NCI-H748 (cell line): Measurements from ENCODE around the gene TKTL1.

ENCODE experiments used
- DNase-seq: peaks from one replicate; lab custom pipeline; 2025; ENCODE audit not compliant: unreplicated experiment; lab: John Stamatoyannopoulos, UW

TKTL1 gene

DNA sequence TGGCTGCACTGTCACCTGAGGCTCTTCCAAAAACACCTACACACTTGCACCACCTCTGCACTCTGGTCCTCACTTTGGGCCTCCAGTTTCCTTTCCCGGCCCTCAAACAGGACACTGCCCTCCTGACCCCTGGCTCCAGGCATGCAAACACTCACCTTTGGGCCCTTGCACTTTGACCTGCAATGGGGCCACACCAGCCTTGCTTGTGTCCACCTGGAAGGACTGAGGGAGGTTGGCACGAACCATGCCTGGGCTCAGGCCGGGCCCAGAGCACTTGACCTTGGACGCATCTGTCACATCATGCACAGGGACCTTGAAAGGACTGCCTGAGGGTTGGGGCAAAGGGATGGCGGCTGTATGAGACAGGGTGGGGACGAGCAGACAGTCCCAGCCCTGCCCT, 63.2 kb downstream of the TKTL1 start:
- no peak for DNase-seq

- DNase-seq: no peak
Measured at GRCh38 chrX:154359362-154360154, 64.0 kb downstream of the TKTL1 start.

DNA sequence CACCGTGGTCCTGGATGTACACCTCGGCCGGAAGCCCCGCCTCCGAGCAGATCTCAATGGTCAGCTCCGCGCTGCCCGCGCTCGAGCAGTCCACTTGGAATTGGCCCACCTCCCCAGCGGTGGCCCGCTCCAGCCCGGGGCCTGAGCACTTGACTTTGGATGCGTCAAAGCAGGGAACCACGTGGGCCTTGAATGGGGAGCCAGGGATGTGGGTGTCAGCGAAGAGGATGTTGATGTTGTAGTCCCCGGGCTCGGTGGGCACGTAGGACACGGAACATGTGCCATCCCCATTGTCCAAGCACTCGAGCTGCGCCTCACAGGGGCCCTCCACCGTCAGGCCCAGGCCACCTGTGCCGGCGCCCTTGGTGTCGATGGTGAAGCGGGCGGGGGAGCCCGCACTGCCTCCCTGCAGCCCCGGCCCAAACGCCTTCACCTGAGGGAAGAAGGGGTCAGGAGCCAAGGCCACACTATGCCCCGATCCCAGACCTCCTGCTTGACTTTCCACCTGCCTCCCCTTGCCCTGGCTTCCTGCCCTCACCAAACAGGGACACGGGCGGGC, 64.6 kb downstream of the TKTL1 start:
- no peak for DNase-seq

GRCh38 chrX:154362085-154362742, 66.6 kb downstream of the TKTL1 start:
- DNase-seq: no peak

- DNase-seq: no peak
Measured at GRCh38 chrX:154363706-154364439, 68.3 kb downstream of the TKTL1 start.

DNA sequence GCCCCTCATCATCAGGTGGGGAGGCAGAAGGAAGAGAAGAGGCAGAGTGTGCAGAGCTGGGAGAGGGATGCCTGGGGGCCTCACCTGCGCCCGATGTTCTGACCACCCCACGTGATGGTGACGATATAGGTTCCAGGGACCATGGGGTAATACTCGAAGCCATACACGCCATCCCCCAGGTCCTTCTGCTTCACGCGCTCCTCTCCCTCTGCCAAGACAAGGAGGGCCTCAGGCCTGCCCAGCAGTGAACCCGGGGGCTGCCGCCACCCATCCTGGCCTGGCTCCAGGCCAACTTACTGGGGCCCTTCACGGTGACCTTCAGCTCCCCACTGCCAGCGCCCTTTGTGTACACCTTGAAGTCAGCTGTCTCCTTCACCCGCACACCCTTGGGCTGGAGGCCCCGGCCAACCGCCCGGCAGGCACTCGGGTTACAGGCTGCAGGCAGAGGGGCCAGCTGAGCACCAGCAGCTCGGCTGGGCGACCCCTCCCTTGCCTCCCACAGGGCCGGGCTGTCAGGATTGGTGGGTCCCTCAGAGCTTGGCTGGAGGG, 69.5 kb downstream of the TKTL1 start:
- no peak for DNase-seq

DNA sequence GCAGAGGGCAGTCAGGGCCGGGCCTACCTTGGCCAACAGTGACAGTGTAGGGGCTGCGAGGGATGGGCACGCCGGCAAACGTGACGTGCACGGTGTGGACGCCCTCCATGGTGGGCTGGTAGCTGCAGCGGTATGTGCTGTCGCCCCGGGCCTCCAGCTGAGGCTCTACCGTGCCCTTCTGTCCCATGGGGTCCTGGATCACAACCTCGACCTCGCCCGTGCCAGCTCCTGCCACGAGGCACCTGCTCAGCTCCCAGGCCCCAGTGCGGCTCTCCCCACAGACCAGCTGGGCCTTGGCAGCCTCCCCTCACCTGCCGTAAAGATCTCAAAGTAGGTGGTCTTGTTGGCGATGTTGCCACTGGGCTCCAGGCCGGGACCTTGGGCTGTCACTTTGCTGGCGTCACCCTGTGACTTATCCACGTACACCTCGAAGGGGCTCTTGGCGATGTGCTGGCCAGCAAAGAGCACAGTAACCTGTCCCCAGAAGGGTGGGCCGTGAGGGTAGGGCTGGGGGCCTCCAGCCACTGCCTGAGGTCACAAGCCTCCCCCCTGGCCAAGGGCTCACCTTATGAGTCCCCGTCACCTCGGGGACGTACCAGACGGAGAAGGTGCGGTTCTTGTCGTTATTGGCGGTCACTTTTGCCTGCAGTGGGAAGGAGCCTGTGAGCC, 70.5 kb downstream of the TKTL1 start:
- no peak for DNase-seq

DNA sequence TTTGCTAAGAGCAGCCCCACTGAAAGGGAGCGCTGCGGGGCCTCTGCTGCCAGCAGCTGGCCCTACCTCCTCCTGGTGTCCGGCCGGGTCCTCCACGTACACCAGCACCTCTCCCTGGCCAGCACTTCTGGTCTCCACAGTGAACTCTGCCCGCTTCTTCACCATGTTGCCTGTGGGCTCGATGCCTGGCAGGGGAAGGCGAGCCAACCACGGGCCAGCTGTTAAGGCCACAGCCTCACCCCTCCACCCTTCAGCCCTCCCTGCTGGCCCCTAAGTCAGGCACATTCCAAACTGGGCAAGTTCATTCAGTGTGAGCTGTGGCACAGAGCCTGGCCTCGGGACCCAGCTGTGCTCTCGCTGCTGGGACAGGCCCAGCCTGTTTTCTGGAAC, 71.1 kb downstream of the TKTL1 start:
- no peak for DNase-seq

GRCh38 chrX:154367474-154368308, 72.1 kb downstream of the TKTL1 start:
- DNase-seq: no peak

GRCh38 chrX:154368630-154369448, 73.2 kb downstream of the TKTL1 start:
- DNase-seq: peak; percentile 61

GRCh38 chrX:154369449-154370299, 74.1 kb downstream of the TKTL1 start:
- peak; percentile 82 for DNase-seq

GRCh38 chrX:154370300-154371016, 74.9 kb downstream of the TKTL1 start:
- peak; percentile 51 for DNase-seq

- DNase-seq: peak; percentile 95
Measured at GRCh38 chrX:154371017-154371788, 75.6 kb downstream of the TKTL1 start.

DNA sequence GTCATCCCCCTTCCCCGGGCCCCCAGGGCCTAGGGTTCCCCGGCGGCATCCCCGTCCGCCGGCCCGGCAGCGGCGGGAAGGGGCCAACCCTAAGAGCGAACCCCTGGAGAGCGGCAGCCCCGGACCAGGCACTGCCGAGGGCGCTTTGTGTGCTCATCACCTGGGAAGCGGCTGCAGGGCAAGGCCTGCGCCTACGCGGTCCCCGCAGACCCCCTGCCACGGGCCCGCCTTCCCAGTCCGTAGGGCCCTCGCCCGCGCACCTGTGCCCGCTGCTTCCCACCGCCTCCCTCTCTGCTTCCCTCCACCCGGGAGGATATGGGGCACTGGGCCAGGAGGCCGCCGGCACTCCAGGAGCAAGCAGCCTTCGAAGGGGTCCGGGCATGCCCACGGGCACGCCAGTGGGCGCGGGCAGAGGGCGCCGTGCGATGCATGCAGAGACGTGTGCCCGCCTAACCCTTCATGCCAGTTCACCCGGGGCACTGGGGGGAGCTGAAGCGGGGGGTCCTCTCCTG, 76.2 kb downstream of the TKTL1 start:
- peak; percentile 39 for DNase-seq

DNA sequence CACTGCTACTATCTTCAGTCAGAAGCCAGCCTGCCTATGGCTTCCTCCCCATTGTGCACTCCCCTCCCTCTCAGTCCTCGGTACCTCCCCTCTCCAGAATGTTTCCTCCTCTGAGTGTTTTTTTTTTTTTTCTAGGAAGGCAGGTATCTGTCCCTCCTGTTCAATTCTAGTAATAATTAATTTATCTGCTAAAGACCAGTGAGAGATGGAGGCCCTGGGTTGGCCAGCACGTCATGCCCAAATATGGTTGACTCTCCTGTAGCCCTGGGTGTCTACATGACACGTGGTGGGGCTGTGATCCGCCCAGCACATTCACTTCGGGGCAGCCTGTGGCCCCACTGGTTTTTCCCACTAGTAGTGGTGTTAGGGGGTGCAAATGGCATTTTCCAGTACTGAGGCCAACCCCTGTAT, 77.0 kb downstream of the TKTL1 start:
- DNase-seq: no peak
